Activated CD4-positive, alpha-beta memory T cell treated with anti-CD3 and anti-CD28 coated beads for 36 hours (primary cell): ENCODE results near the gene BTBD19. TPM values are rescaled to one million over a fixed set of nuclear protein-coding genes. Genes with fewer than 3 reads are reported as not detected.
"Not testable (repeated sequence)": the region's sequence is repeated elsewhere in the genome, so short reads cannot be mapped to it uniquely, and the experiment has no call there.

ENCODE experiments used
- CTCF ChIA-PET: fragments of 350-600 bp; sonication (Branson Sonifier 250); formaldehyde crosslinking; loops from one replicate; lab custom pipeline; 2021; ENCODE audit warnings: antibody characterized with exemption, inconsistent platforms; lab: Charles Lee
- POLR2A ChIA-PET: fragments of 350-600 bp; sonication (Branson Sonifier 250); formaldehyde crosslinking; loops from one replicate; lab custom pipeline; 2021; ENCODE audit warnings: antibody characterized with exemption; lab: Charles Lee
- DNase-seq: peaks from one replicate; pipeline ENCODE4 v3.0.0-alpha.2; 2020
- H3K27ac Mint-ChIP-seq: one replicate; pipeline ENCODE4 v1.8.0; 2021; ENCODE audit warnings: mixed read lengths
- H3K27me3 Mint-ChIP-seq: one replicate; pipeline ENCODE4 v1.8.0; 2021; ENCODE audit warnings: mixed read lengths
- H3K36me3 Mint-ChIP-seq: one replicate; pipeline ENCODE4 v1.8.0; 2021; ENCODE audit warnings: mixed read lengths
- H3K4me1 Mint-ChIP-seq: one replicate; pipeline ENCODE4 v1.8.0; 2021; ENCODE audit warnings: low read depth, mixed read lengths
- H3K4me3 Mint-ChIP-seq: one replicate; pipeline ENCODE4 v1.8.0; 2021; ENCODE audit warnings: mild to moderate bottlenecking, mixed read lengths
- H3K9me3 Mint-ChIP-seq: one replicate; pipeline ENCODE4 v1.8.0; 2021; ENCODE audit warnings: mixed read lengths
- intact Hi-C: fragments of 100-400 bp; cut with micrococcal nuclease; formaldehyde crosslinking; loops from one replicate; pipeline ENCODE4 v1.15.1; 2023
- total RNA-seq, 2 experiments: library from RNA; stranded (reverse); gene quantifications; one replicate each; pipeline ENCODE4 v1.2.3, GENCODE V29; 2021

The BTBD19 gene
- total RNA-seq, 2 experiments from 2014 or later, result 35.2 to 38.6 TPM

GRCh38 chr1:44810762-44811105 lies 2.4 kb downstream of the BTBD19 start:
- Mint-ChIP-seq H3K27ac (peak overlapping the region; percentile 98), H3K36me3 (peaks cover 60% of the 10 kb centered on the region), H3K4me1 (peaks cover 76% of the 10 kb centered on the region), H3K4me3 (peak overlapping the region; percentile 73)
- H3K9me3 Mint-ChIP-seq, DNase-seq, H3K27me3 Mint-ChIP-seq: not testable (repeated sequence)
- POLR2A ChIA-PET, result interaction anchor here (1.0 to 15.8 kb wide), 6 partner anchors 10 to 529 kb away, joined by 4 to 404 read pairs (median 66); partner anchors contain the start of genes MUTYH, PLK3, RPS8 and TOE1
- CTCF ChIA-PET, result interaction anchor here (3.5 kb wide), 1 partner anchor 10 kb away, joined by 53 read pairs; the partner anchor contains the start of gene PLK3
- intact Hi-C loops, result loop anchor here (10.0 kb wide), 1 partner anchor 1446 kb away; the partner anchor contains the start of gene ELOVL1

- DNase-seq, result no peak
- H3K4me1 Mint-ChIP-seq, result peaks cover 76% of the 10 kb centered on the region
- H3K9me3 Mint-ChIP-seq, result no peaks in the 10 kb centered on the region
- H3K4me3 Mint-ChIP-seq, result peak overlapping the region; percentile 73
- CTCF ChIA-PET, result interaction anchor here (0.7 to 5.1 kb wide), 3 partner anchors 8 to 11 kb away, joined by 4 to 53 read pairs (median 39); partner anchors contain the start of gene PLK3
- no peaks in the 10 kb centered on the region for H3K27me3 Mint-ChIP-seq
- peaks cover 61% of the 10 kb centered on the region for H3K36me3 Mint-ChIP-seq
- POLR2A ChIA-PET, result interaction anchor here (1.0 to 15.8 kb wide), 5 partner anchors 9 to 89 kb away, joined by 3 to 404 read pairs (median 94); partner anchors contain the start of gene PLK3
- peak overlapping the region; percentile 98 for H3K27ac Mint-ChIP-seq
- intact Hi-C loops, result loop anchor here (10.0 kb wide), 1 partner anchor 1446 kb away; the partner anchor contains the start of gene ELOVL1
These were observed 2.9 kb downstream of the BTBD19 start for GRCh38 chr1:44811234-44811633.

- Mint-ChIP-seq H3K4me1 (peaks cover 67% of the 10 kb centered on the region), H3K27me3 (no peaks in the 10 kb centered on the region), H3K4me3 (peak overlapping the region; percentile 73), H3K9me3 (no peaks in the 10 kb centered on the region), H3K27ac (peak overlapping the region; percentile 98), H3K36me3 (peaks cover 51% of the 10 kb centered on the region)
- no peak for DNase-seq
- intact Hi-C loops, result loop anchor here (10.0 kb wide), 1 partner anchor 1448 kb away; the partner anchor contains the start of gene ELOVL1
- POLR2A ChIA-PET, result interaction anchor here (1.1 to 9.5 kb wide), 7 partner anchors 13 to 91 kb away, joined by 3 to 263 read pairs (median 11); partner anchors contain the start of genes PLK3, RNU5D-1 and RPS8
- CTCF ChIA-PET, result interaction anchor here (0.8 to 5.1 kb wide), 9 partner anchors 13 to 198 kb away, joined by 3 to 39 read pairs (median 4); partner anchors contain the start of genes HECTD3, PLK3 and RNU5D-1
These were observed 4.7 kb downstream of the BTBD19 start for GRCh38 chr1:44812822-44813543.

- POLR2A ChIA-PET, result interaction anchor here (1.0 to 9.5 kb wide), 2 partner anchors 16 to 85 kb away, joined by 6 to 263 read pairs; partner anchors contain the start of genes PLK3 and RNU5D-1
- not testable (repeated sequence) for DNase-seq, H3K4me3 Mint-ChIP-seq, H3K27ac Mint-ChIP-seq, H3K27me3 Mint-ChIP-seq, H3K9me3 Mint-ChIP-seq
- peaks cover 60% of the 10 kb centered on the region for H3K4me1 Mint-ChIP-seq
- H3K36me3 Mint-ChIP-seq, result peaks cover 31% of the 10 kb centered on the region
- CTCF ChIA-PET, result interaction anchor here (0.6 to 5.1 kb wide), 2 partner anchors 16 to 87 kb away, joined by 5 to 39 read pairs; partner anchors contain the start of gene PLK3
- intact Hi-C loops, result loop anchor here (10.0 kb wide), 1 partner anchor 1451 kb away; the partner anchor contains the start of gene ELOVL1
These were observed 7.6 kb downstream of the BTBD19 start for GRCh38 chr1:44815926-44816325.

- ChIA-PET CTCF (interaction anchor here (0.9 to 4.9 kb wide), 5 partner anchors 9 to 86 kb away, joined by 3 to 48 read pairs (median 39); partner anchors contain the start of genes BTBD19, DYNLT4, PLK3 and RNU5D-1), POLR2A (interaction anchor here (0.6 to 7.3 kb wide), 6 partner anchors 9 to 94 kb away, joined by 3 to 404 read pairs (median 55); partner anchors contain the start of genes BTBD19, DYNLT4, PLK3 and RNU5D-1)
- peak overlapping the region; percentile 30 for H3K27ac Mint-ChIP-seq
- H3K4me3 Mint-ChIP-seq, result no peak overlapping the region
- DNase-seq, result no peak
- intact Hi-C loops, result loop anchor here (10.0 kb wide), 1 partner anchor 1453 kb away; the partner anchor contains the start of gene ELOVL1
- H3K36me3 Mint-ChIP-seq, result peaks cover 20% of the 10 kb centered on the region
- no peaks in the 10 kb centered on the region for H3K27me3 Mint-ChIP-seq
- no peaks in the 10 kb centered on the region for H3K9me3 Mint-ChIP-seq
- H3K4me1 Mint-ChIP-seq, result peaks cover 52% of the 10 kb centered on the region
These were observed 9.0 kb downstream of the BTBD19 start for GRCh38 chr1:44817307-44817706.

GRCh38 chr1:44817771-44818495 lies 9.6 kb downstream of the BTBD19 start:
- no peaks in the 10 kb centered on the region for H3K9me3 Mint-ChIP-seq
- intact Hi-C loops, result loop anchor here (2.0 to 10.0 kb wide), 2 partner anchors 19 to 1453 kb away; partner anchors contain the start of gene ELOVL1
- H3K4me3 Mint-ChIP-seq, result peak overlapping the region; percentile 14
- H3K27me3 Mint-ChIP-seq, result no peaks in the 10 kb centered on the region
- peak overlapping the region; percentile 30 for H3K27ac Mint-ChIP-seq
- peaks cover 46% of the 10 kb centered on the region for H3K4me1 Mint-ChIP-seq
- ChIA-PET POLR2A (interaction anchor here (0.6 to 7.3 kb wide), 10 partner anchors 8 to 193 kb away, joined by 3 to 404 read pairs (median 14); partner anchors contain the start of genes BEST4, BTBD19, DYNLT4 and HECTD3), CTCF (interaction anchor here (0.9 to 4.9 kb wide), 6 partner anchors 9 to 87 kb away, joined by 3 to 48 read pairs (median 26); partner anchors contain the start of genes BTBD19, DYNLT4, PLK3 and RNU5D-1)
- no peak for DNase-seq
- H3K36me3 Mint-ChIP-seq, result peaks cover 20% of the 10 kb centered on the region

- peaks cover 13% of the 10 kb centered on the region for H3K36me3 Mint-ChIP-seq
- ChIA-PET CTCF (interaction anchor here (0.6 to 4.9 kb wide), 15 partner anchors 8 to 481 kb away, joined by 3 to 48 read pairs (median 5); partner anchors contain the start of genes BTBD19, DYNLT4, PLK3 and RNU5D-1), POLR2A (interaction anchor here (0.6 to 7.3 kb wide), 28 partner anchors 11 to 681 kb away, joined by 3 to 404 read pairs (median 6); partner anchors contain the start of genes BEST4, BTBD19, DYNLT4 and EIF2B3)
- no peaks in the 10 kb centered on the region for H3K27me3 Mint-ChIP-seq
- H3K9me3 Mint-ChIP-seq, result no peaks in the 10 kb centered on the region
- H3K4me1 Mint-ChIP-seq, result peaks cover 43% of the 10 kb centered on the region
- peak overlapping the region; percentile 89 for H3K4me3 Mint-ChIP-seq
- intact Hi-C loops, result loop anchor here (1.0 to 10.0 kb wide), 5 partner anchors 10 to 1454 kb away; partner anchors contain the start of genes ELOVL1 and RNU5D-1
- peak overlapping the region; percentile 99 for H3K27ac Mint-ChIP-seq
- DNase-seq, result no peak
These were observed 10.9 kb downstream of the BTBD19 start for GRCh38 chr1:44819196-44819607.

GRCh38 chr1:44819608-44820327 lies 11.4 kb downstream of the BTBD19 start:
- peak; percentile 89 for DNase-seq
- CTCF ChIA-PET, result interaction anchor here (0.6 to 4.9 kb wide), 17 partner anchors 8 to 481 kb away, joined by 3 to 48 read pairs (median 5); partner anchors contain the start of genes BTBD19, DYNLT4, PLK3 and RNU5D-1
- intact Hi-C loops, result loop anchor here (1.0 to 10.0 kb wide), 6 partner anchors 10 to 1455 kb away; partner anchors contain the start of genes BEST4, ELOVL1 and RNU5D-1
- H3K4me3 Mint-ChIP-seq, result peak overlapping the region; percentile 89
- no peaks in the 10 kb centered on the region for H3K27me3 Mint-ChIP-seq
- POLR2A ChIA-PET, result interaction anchor here (0.6 to 7.3 kb wide), 28 partner anchors 10 to 680 kb away, joined by 3 to 404 read pairs (median 7); partner anchors contain the start of genes BEST4, BTBD19, DYNLT4 and EIF2B3
- H3K9me3 Mint-ChIP-seq, result no peaks in the 10 kb centered on the region
- H3K36me3 Mint-ChIP-seq, result peaks cover 11% of the 10 kb centered on the region
- peak overlapping the region; percentile 99 for H3K27ac Mint-ChIP-seq
- peaks cover 42% of the 10 kb centered on the region for H3K4me1 Mint-ChIP-seq

- intact Hi-C loops, result loop anchor here (5.0 kb wide), 1 partner anchor 33 kb away; the partner anchor contains the start of gene BEST4
- ChIA-PET POLR2A (interaction anchor here (1.0 to 7.3 kb wide), 10 partner anchors 9 to 482 kb away, joined by 3 to 404 read pairs (median 16); partner anchors contain the start of genes BTBD19, DYNLT4, HECTD3 and PLK3), CTCF (interaction anchor here (1.1 to 4.9 kb wide), 6 partner anchors 9 to 90 kb away, joined by 3 to 48 read pairs (median 30); partner anchors contain the start of genes BTBD19, DYNLT4, PLK3 and RNU5D-1)
- Mint-ChIP-seq H3K9me3 (no peaks in the 10 kb centered on the region), H3K27ac (peak overlapping the region; percentile 99), H3K27me3 (no peaks in the 10 kb centered on the region), H3K36me3 (peaks cover 3% of the 10 kb centered on the region), H3K4me3 (peak overlapping the region; percentile 89), H3K4me1 (peaks cover 36% of the 10 kb centered on the region)
- no peak for DNase-seq
These were observed 12.3 kb downstream of the BTBD19 start for GRCh38 chr1:44820328-44821239.
